Measurements from ENCODE around the gene TOR3A. TPM values are rescaled to one million over a fixed set of nuclear protein-coding genes. Genes with fewer than 3 reads are reported as not detected.

TOR3A gene
- total RNA-seq, 1 experiment from 2014 or later, result 51.5 TPM

DNA sequence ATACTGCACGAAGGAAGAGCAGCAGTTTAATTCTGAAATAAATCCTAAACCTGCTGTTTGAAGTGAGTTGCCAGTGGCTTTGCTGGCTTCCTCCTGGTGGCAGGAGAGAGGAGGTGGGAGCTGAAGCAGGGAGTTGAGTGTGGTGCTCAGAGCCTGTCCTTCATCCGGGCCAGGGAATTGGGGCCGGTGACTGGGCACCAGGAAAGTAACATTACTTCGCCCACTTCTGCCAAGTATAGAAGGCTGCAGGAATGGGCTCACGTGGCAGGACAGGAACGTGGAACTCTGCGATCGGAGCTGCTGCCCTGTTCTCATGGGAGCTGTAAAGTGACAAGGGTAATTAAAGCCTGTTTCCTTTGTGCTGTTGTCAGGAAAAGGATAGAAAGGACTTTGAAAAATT lies 8.7 kb downstream of the TOR3A start:
- Histone ChIP-seq H3K4me1 (ENCODE audit: control insufficient read depth, insufficient read depth, low read length) (peaks cover 11% of the 10 kb centered on the region), H3K36me3 (ENCODE audit: control insufficient read depth, insufficient read depth, low read length) (no peaks in the 10 kb centered on the region; the same call in none of the 2 replicates), H3K9me3 (ENCODE audit: control insufficient read depth, insufficient read depth, low read depth, low read length) (no peaks in the 10 kb centered on the region), H3K27me3 (ENCODE audit: control insufficient read depth, insufficient read depth, low read length) (no peaks in the 10 kb centered on the region), H3K27ac (ENCODE audit: low read length) (no peak overlapping the region), H3K4me3 (ENCODE audit: low read depth in 2 of 2, low read length in 2 of 2) (no peak overlapping the region)
- no TSS peak for BruUV-seq (replicated peaks)
- ChIA-PET POLR2A (no interaction called here), CTCF (no interaction called here)
- TF ChIP-seq, protein P1, sequence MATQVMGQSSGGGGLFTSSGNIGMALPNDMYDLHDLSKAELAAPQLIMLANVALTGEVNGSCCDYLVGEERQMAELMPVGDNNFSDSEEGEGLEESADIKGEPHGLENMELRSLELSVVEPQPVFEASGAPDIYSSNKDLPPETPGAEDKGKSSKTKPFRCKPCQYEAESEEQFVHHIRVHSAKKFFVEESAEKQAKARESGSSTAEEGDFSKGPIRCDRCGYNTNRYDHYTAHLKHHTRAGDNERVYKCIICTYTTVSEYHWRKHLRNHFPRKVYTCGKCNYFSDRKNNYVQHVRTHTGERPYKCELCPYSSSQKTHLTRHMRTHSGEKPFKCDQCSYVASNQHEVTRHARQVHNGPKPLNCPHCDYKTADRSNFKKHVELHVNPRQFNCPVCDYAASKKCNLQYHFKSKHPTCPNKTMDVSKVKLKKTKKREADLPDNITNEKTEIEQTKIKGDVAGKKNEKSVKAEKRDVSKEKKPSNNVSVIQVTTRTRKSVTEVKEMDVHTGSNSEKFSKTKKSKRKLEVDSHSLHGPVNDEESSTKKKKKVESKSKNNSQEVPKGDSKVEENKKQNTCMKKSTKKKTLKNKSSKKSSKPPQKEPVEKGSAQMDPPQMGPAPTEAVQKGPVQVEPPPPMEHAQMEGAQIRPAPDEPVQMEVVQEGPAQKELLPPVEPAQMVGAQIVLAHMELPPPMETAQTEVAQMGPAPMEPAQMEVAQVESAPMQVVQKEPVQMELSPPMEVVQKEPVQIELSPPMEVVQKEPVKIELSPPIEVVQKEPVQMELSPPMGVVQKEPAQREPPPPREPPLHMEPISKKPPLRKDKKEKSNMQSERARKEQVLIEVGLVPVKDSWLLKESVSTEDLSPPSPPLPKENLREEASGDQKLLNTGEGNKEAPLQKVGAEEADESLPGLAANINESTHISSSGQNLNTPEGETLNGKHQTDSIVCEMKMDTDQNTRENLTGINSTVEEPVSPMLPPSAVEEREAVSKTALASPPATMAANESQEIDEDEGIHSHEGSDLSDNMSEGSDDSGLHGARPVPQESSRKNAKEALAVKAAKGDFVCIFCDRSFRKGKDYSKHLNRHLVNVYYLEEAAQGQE (IDR thresholded peaks at IDR 0.05; ENCODE audit: insufficient read depth in 1 of 2, low read depth in 2 of 2, low read length in 1 of 2), result no peak
- TF ChIP-seq, protein P2, sequence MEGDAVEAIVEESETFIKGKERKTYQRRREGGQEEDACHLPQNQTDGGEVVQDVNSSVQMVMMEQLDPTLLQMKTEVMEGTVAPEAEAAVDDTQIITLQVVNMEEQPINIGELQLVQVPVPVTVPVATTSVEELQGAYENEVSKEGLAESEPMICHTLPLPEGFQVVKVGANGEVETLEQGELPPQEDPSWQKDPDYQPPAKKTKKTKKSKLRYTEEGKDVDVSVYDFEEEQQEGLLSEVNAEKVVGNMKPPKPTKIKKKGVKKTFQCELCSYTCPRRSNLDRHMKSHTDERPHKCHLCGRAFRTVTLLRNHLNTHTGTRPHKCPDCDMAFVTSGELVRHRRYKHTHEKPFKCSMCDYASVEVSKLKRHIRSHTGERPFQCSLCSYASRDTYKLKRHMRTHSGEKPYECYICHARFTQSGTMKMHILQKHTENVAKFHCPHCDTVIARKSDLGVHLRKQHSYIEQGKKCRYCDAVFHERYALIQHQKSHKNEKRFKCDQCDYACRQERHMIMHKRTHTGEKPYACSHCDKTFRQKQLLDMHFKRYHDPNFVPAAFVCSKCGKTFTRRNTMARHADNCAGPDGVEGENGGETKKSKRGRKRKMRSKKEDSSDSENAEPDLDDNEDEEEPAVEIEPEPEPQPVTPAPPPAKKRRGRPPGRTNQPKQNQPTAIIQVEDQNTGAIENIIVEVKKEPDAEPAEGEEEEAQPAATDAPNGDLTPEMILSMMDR (IDR thresholded peaks at IDR 0.05), result no peak
- no peak for TF ChIP-seq SIN3A (IDR thresholded peaks at IDR 0.05; ENCODE audit: borderline replicate concordance, insufficient read depth, low read depth, low read length)
- no peak for TF ChIP-seq POLR2AphosphoS5 (IDR thresholded peaks at IDR 0.05; ENCODE audit: low read depth, low read length)
- no peak for TF ChIP-seq TCF7L2 (IDR thresholded peaks at IDR 0.05; ENCODE audit: low read depth, low read length)
- intact Hi-C loops (cut with micrococcal nuclease; ENCODE audit: unreplicated experiment) (no loop called here), in situ Hi-C loops (cut with HindIII; ENCODE audit: low pct_unique_long_range_greater_than_20kb, low sequenced_read_pairs) (no loop called here)
- ATAC-seq (no peak), DNase-seq (ENCODE audit: low read depth, low spot score) (no peak)

DNA sequence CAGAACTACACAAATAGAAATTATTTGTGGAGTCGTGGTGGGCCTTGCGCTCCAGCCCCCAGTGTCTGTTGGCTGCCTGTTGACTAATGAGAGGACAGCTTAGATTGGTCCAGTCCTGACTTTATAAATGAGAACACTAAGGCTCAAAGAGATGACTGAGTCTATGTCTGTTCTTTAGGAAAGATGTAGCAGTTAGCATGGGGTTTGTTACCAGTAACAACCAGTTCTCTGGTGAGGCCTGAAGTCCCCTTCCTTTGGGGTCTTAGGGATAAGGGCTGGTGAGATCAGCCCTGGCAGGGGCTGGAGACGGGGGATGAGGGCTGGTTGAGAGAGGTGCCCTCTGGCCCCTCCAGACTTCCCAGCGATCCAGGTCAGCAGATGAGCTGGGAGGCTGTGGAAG lies 9.1 kb downstream of the TOR3A start:
- ChIA-PET CTCF (no interaction called here), POLR2A (no interaction called here)
- ATAC-seq (no peak), DNase-seq (ENCODE audit: low read depth, low spot score) (no peak)
- Histone ChIP-seq H3K4me1 (ENCODE audit: control insufficient read depth, insufficient read depth, low read length) (peaks cover 11% of the 10 kb centered on the region), H3K4me3 (ENCODE audit: low read depth in 2 of 2, low read length in 2 of 2) (no peak overlapping the region), H3K36me3 (ENCODE audit: control insufficient read depth, insufficient read depth, low read length) (no peaks in the 10 kb centered on the region; the same call in none of the 2 replicates), H3K27me3 (ENCODE audit: control insufficient read depth, insufficient read depth, low read length) (no peaks in the 10 kb centered on the region), H3K27ac (ENCODE audit: low read length) (no peak overlapping the region), H3K9me3 (ENCODE audit: control insufficient read depth, insufficient read depth, low read depth, low read length) (no peaks in the 10 kb centered on the region)
- no TSS peak for BruUV-seq (replicated peaks)
- TF ChIP-seq, protein P2 (IDR thresholded peaks at IDR 0.05), result no peak
- TF ChIP-seq TCF7L2 (IDR thresholded peaks at IDR 0.05; ENCODE audit: low read depth, low read length), result no peak
- TF ChIP-seq SIN3A (IDR thresholded peaks at IDR 0.05; ENCODE audit: borderline replicate concordance, insufficient read depth, low read depth, low read length), result no peak
- TF ChIP-seq, protein P1 (IDR thresholded peaks at IDR 0.05; ENCODE audit: insufficient read depth in 1 of 2, low read depth in 2 of 2, low read length in 1 of 2), result no peak
- no peak for TF ChIP-seq POLR2AphosphoS5 (IDR thresholded peaks at IDR 0.05; ENCODE audit: low read depth, low read length)
- intact Hi-C loops (cut with micrococcal nuclease; ENCODE audit: unreplicated experiment) (no loop called here), in situ Hi-C loops (cut with HindIII; ENCODE audit: low pct_unique_long_range_greater_than_20kb, low sequenced_read_pairs) (no loop called here)
